HG03159 (cell line): ENCODE results near the gene A2ML1.
"Not testable (repeated sequence)": the region's sequence is repeated elsewhere in the genome, so short reads cannot be mapped to it uniquely, and the experiment has no call there.

Experiments
- ATAC-seq: cut with Tn5 transposase; IDR thresholded peaks from one replicate; pipeline ENCODE4 v1.9.1; 2021; ENCODE audit warnings: mild to moderate bottlenecking, moderate library complexity; ENCODE audit not compliant: unreplicated experiment

Gene A2ML1

DNA sequence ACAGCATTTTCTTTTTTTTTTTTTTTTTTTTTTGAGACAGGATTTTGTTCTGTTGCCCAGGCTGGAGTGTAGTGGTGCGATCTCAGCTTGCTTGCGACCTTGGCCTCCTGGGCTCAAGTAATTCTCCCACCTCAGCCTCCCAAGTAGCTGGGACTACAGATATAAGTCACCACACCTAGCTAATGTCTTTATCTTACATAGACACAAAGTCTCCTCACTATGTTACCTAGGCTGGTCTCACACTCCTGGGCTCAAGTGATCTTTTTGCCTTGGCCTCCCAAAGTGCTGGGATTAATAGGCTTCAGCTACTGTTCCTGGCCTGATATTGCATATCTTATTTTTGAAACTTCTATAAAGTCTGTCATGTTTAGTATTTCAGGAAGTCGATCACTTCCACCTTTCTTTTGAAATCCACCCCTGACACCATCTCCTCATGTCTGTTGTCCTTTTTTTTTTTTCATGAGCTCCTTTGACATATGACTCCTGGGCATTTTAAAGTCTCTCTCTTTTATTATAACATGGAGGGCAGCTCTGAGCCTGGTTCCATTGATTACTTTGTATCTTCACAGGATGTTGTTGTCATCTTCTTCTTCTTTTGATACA, 5.9 kb upstream of the A2ML1 start:
- ATAC-seq = no peak

- no peak for ATAC-seq
Measured at GRCh38 chr12:8817856-8818255, 4.6 kb upstream of the A2ML1 start.

- ATAC-seq = no peak
Measured at GRCh38 chr12:8818526-8818925, 3.9 kb upstream of the A2ML1 start.

DNA sequence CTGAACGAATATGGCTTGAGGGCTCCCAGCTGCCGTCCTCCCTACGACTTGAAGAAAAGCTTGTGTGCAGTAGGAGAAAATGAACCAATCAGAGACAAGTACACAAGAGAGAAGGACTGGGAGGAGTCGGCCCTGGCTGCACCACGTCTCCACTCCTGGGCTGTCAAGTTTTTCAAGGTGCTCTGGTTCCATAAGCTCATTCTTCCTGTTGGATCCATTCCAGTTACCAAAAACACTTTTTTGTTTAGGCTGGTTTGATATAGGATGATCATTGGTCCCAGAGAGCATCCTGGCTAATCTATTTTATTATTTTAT, 2.8 kb upstream of the A2ML1 start:
- no peak for ATAC-seq

- not testable (repeated sequence) for ATAC-seq
Measured at GRCh38 chr12:8820676-8821407, 1.6 kb upstream of the A2ML1 start.

- no peak for ATAC-seq
Measured at GRCh38 chr12:8821591-8821990, 830 bp upstream of the A2ML1 start.

GRCh38 chr12:8823565-8824300, 1.3 kb downstream of the A2ML1 start:
- ATAC-seq = no peak

DNA sequence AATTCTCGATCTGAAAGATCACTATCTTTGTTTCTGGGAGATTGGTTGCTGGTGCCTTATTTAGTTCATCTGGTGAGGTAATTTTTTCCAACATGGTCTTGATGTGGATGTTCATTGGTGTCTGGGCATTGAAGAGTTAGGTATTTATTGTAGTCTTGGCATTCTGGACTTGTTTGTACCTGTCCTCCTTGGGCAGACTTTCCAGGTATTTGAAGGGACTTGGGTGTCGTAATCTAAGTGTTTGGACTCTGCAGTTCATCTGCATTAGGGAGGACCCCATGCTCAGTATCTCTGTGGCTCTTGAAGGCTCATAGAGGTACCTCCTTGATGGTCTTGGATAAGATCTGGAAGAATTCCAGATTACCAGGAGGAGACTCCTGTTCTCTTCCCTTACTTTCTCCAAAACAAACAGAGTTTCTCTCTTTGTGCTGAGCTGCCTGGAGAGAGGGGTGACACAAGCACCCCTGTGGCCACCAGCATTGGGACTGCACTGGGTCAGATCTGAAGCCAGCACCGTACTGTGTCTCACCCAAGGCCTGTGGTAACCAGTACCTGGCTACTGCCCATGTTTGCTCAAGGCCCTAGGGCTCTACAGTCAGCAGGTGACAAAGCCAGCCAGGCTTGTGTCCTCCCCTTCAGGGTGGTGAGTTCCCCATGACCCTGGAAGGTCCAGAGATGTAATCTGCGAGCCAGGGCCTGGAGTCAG, 5.3 kb downstream of the A2ML1 start:
- no peak for ATAC-seq

DNA sequence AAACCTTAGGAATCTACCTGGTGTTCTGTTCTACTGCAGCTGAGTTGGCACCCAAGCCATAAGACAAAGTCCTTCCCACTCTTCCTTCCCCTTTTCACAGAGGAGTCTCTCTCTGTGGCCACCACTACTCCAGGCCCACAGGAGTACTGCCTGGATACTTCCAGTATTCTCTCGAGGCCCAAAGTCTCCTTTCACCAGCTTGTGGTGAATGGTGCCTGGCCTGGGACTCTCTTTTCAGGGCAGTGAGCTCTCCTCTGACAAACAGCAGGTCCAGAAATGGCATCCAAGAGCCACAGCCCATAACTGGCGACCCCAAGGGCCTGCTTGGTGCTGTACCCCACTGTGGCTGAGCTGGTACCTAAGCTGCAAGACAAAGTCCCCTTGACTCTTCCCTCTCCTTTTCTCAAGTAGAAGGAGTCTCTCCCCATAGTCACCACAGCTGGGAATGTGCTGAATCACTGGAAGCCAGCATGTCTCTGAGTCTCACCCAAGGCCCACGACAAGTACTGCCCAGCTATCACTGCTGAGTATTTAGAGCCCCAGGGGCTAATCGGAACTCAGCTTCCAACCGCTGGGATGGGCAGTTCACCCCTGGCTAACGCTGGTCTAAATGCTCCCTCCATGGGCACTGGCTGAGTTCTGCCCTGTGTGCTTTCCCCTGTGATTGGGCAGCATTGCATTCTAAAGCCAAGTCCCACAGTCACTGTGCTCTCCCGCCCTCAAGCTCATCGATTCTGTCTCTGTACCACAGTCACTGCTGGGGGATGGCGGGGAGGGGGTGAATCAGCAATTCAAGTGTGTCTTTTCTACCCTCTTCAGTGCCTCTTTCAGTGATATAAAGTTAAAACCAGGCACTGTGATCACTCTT, 6.1 kb downstream of the A2ML1 start:
- no peak for ATAC-seq

DNA sequence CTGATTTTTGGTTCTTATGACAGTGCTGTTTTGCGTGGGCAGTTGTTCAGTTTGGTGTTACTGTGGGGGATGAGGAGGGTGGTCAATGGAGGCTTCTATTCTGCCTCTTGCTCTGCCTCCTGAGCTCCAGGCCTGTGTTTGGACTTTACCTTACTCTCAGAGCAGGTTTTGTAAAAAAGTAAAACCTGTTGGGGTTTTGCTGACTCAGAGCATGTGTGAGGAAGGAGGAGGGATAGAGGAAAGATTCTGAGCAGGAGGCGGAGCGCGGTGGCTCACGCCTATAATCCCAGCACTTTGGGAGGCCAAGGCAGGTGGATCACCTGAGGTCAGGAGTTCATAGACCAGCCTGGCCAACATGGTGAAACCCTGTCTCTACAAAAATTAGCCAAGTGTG, 6.7 kb downstream of the A2ML1 start:
- ATAC-seq = no peak

DNA sequence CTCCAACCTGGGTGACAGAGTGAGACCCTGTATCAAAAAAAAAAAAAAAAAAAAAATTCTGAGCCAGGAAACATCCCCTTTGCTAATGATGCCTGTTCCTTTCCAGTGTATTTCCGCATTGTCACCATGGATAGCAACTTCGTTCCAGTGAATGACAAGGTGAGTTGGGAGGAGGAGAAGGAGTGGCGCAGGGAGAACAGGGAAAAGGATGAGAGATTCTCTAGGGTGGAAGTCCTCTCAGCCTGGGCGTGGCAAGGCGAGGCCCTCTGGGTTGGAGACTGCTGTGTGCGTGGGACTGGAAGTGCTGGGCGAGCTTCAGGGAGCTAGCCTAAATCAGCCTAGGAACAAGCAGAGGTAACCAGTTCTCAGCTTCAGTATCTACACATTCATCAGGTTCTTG, 7.2 kb downstream of the A2ML1 start:
- ATAC-seq = no peak

DNA sequence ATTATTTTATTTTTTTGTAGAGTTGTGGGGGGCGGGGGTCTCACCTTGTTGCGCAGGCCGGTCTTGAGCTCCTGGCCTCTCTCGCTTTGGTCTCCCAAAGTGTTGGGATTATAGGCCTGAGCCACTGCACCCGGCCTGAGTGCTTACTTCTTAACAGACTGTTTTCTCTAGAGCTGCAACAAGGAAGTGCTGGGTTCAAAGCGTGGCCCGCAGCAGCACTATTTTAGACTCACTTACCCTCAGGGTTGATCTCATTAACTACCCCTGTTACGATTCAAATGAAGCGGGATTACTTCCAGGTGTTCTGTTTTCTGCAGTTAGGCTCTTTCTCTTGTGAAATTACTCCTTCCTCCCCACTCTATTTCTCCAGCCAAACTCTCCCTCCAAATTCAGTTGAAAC, 8.7 kb downstream of the A2ML1 start:
- ATAC-seq = no peak

- ATAC-seq = no peak
Measured at GRCh38 chr12:8832500-8832899, 10.1 kb downstream of the A2ML1 start.

DNA sequence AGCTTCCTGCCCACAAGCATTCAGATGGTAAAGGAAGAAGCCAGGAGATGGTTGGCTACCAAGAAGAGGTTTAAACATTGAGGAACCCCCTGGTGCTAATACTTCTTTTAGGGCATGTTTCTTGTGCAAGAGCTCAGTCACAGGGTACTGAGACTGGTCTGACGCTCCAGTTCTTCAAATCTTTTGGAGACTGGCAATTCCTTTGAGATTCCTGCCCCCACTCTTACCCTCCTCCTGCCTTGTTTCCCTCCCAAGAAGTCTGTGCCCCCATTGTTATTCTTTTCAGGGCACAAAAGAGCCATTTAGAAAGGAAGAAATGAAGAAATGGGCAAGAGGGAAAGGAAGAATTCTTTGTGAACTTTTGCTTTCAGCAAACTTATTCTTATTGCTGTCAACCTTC, 11.8 kb downstream of the A2ML1 start:
- no peak for ATAC-seq

DNA sequence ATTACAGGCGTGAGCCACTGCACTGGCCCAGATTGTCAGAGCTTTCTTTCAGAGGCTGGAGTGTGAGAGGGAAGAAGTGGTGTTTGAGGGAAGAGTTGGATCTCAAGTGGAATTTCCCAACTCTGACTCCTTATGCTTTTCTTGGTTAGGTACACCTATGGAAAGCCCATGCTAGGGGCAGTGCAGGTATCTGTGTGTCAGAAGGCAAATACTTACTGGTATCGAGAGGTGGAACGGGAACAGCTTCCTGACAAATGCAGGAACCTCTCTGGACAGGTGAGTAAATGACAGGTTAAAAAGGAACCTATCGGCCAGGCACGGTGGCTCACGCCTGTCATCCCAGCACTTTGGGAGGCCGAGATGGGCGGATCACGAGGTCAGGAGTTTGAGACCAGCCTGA, 14.9 kb downstream of the A2ML1 start:
- no peak for ATAC-seq

- no peak for ATAC-seq
Measured at GRCh38 chr12:8840321-8840720, 17.9 kb downstream of the A2ML1 start.

GRCh38 chr12:8840938-8841633, 18.7 kb downstream of the A2ML1 start:
- ATAC-seq = no peak

DNA sequence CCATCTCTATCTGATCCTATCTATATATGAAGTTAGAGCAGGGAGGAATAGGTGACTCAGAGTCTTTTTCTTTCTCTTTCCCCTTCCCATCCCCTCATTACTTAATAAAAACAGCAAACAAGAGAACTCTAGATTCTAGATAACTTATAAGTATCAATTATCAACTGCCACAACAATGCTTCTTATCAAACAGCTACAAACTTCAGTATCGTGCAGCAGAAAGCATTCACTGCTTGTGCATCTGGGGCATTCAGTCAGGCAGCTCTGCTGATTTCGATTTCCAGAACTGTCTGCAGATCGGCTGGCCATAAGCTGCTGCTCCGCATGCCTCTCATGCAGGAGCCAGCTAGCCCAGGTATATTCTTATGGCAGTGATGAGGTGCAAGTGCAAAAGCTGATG, 19.4 kb downstream of the A2ML1 start:
- ATAC-seq = no peak

DNA sequence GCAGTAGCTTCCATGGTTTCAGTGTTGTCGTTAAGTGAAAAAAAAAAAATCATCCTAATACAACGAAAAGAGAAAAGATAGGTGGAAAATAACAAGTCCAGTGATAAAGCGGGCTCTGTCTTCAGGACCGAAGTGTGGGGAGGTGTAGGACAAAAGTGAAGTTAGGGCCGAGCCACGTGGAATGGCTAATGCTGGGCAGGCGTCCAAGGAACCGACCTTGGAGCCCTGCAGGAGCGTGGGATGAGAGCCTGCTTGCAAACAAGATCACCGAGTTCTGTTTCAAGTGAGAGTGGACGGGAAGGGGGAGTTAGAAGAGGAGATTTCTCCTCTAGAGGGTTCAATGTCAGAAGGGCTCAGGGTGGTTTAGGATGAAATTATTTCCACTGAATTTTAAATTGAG, 22.2 kb downstream of the A2ML1 start:
- no peak for ATAC-seq

- ATAC-seq = no peak
Measured at GRCh38 chr12:8846305-8846704, 23.9 kb downstream of the A2ML1 start.
